DND-41 (cell line): ENCODE results near the gene FSIP2.

Source experiments
- ATAC-seq: fragments of 200-7000 bp; cut with Tn5 transposase; 3 replicates; pipeline ENCODE4 v1.9.1; 2021; ENCODE audit warnings: low read depth; ENCODE audit not compliant: insufficient read depth
- DNase-seq: peaks from one replicate; pipeline ENCODE4 v3.0.0-alpha.2; 2020
- H2AFZ ChIP-seq: 2 replicates; pipeline ENCODE4 v1.6.0; 2012; ENCODE audit warnings: low read depth, low read length
- H3K27ac ChIP-seq: 2 replicates; pipeline ENCODE4 v1.5.1; 2012; ENCODE audit warnings: low read length, inconsistent platforms
- H3K27me3 ChIP-seq: fragments of 200-600 bp; sonication (generic); 2 replicates; pipeline ENCODE4 v1.6.0; 2012; ENCODE audit warnings: low read length, mild to moderate bottlenecking, inconsistent platforms; ENCODE audit not compliant: insufficient read depth, poor library complexity
- H3K36me3 ChIP-seq: 2 replicates; pipeline ENCODE4 v1.5.1; 2012; ENCODE audit warnings: low read length, inconsistent platforms; ENCODE audit not compliant: insufficient read depth
- H3K4me1 ChIP-seq: 2 replicates; pipeline ENCODE4 v1.5.1; 2012; ENCODE audit warnings: mild to moderate bottlenecking, low read length; ENCODE audit not compliant: insufficient read depth
- H3K4me2 ChIP-seq: 2 replicates; pipeline ENCODE4 v1.6.0; 2012; ENCODE audit warnings: mild to moderate bottlenecking, moderate library complexity, low read length, inconsistent platforms; ENCODE audit not compliant: insufficient read depth
- H3K4me3 ChIP-seq, 2 experiments: fragments of 200-600 bp in 1 of 2; shearing (Covaris generic) in 1 of 2; 2 replicates each; pipeline ENCODE4 v1.5.1; 2012 to 2016; ENCODE audit warnings: inconsistent platforms in 2 of 2, low read length in 2 of 2, mild to moderate bottlenecking in 2 of 2, low read depth in 1 of 2, moderate library complexity in 1 of 2
- H3K79me2 ChIP-seq: 2 replicates; pipeline ENCODE4 v1.6.0; 2012; ENCODE audit warnings: low read length, inconsistent platforms; ENCODE audit not compliant: insufficient read depth
- H3K9ac ChIP-seq: 2 replicates; pipeline ENCODE4 v1.6.0; 2012; ENCODE audit warnings: low read depth, mild to moderate bottlenecking, inconsistent platforms, low read length, moderate library complexity
- H3K9me3 ChIP-seq: 2 replicates; pipeline ENCODE4 v1.5.1; 2012; ENCODE audit warnings: low read length, moderate library complexity, mild to moderate bottlenecking, inconsistent platforms; ENCODE audit not compliant: insufficient read depth, severe bottlenecking
- H4K20me1 ChIP-seq: 2 replicates; pipeline ENCODE4 v1.6.0; 2012; ENCODE audit warnings: low read length; ENCODE audit not compliant: insufficient read depth
- CTCF ChIP-seq: IDR thresholded peaks from 2 replicates; pipeline ENCODE4 v1.5.1; 2012; ENCODE audit warnings: borderline replicate concordance, low read length, moderate library complexity, mild to moderate bottlenecking; ENCODE audit not compliant: poor library complexity, severe bottlenecking; ENCODE audit errors: extremely low read depth
- EZH2 ChIP-seq: IDR thresholded peaks from 3 replicates; pipeline ENCODE4 v1.6.1; 2012; ENCODE audit warnings: borderline replicate concordance, low read depth, mild to moderate bottlenecking, moderate library complexity, low read length, inconsistent platforms; ENCODE audit not compliant: severe bottlenecking

Gene FSIP2

GRCh38 chr2:185787227-185788145, 48.9 kb downstream of the FSIP2 start:
- Histone ChIP-seq H3K9ac (no peak overlapping the region), H3K27ac (no peak overlapping the region), H3K79me2 (no peaks in the 10 kb centered on the region), H3K4me1 (no peaks in the 10 kb centered on the region), H3K4me2 (no peak overlapping the region), H3K27me3 (no peaks in the 10 kb centered on the region), H2AFZ (no peak overlapping the region), H3K9me3 (no peaks in the 10 kb centered on the region), H3K4me3 (no peak overlapping the region), H3K36me3 (no peaks in the 10 kb centered on the region), H4K20me1 (no peaks in the 10 kb centered on the region)
- DNase-seq (no peak), ATAC-seq (no peak)
- no peak for TF ChIP-seq CTCF
- no peak for TF ChIP-seq EZH2

GRCh38 chr2:185790361-185790760, 51.8 kb downstream of the FSIP2 start:
- Histone ChIP-seq H3K4me3 (no peak overlapping the region), H2AFZ (no peak overlapping the region), H3K36me3 (no peaks in the 10 kb centered on the region), H3K4me2 (no peak overlapping the region), H3K27ac (no peak overlapping the region), H3K9ac (no peak overlapping the region), H3K27me3 (no peaks in the 10 kb centered on the region), H4K20me1 (no peaks in the 10 kb centered on the region), H3K4me1 (no peaks in the 10 kb centered on the region), H3K9me3 (no peaks in the 10 kb centered on the region), H3K79me2 (no peaks in the 10 kb centered on the region)
- ATAC-seq, result no peak
- DNase-seq, result no peak
- TF ChIP-seq CTCF, result no peak
- TF ChIP-seq EZH2, result no peak

GRCh38 chr2:185793532-185794345, 55.1 kb downstream of the FSIP2 start:
- H3K9ac ChIP-seq, result no peak overlapping the region
- no peaks in the 10 kb centered on the region for H3K36me3 ChIP-seq
- H3K4me3 ChIP-seq, result no peak overlapping the region
- no peaks in the 10 kb centered on the region for H4K20me1 ChIP-seq
- no peaks in the 10 kb centered on the region for H3K9me3 ChIP-seq
- no peaks in the 10 kb centered on the region for H3K27me3 ChIP-seq
- TF ChIP-seq EZH2 (no peak), CTCF (no peak)
- no peak overlapping the region for H3K27ac ChIP-seq
- no peak for ATAC-seq
- H3K4me1 ChIP-seq, result no peaks in the 10 kb centered on the region
- no peak overlapping the region for H2AFZ ChIP-seq
- DNase-seq, result no peak
- H3K4me2 ChIP-seq, result no peak overlapping the region
- no peaks in the 10 kb centered on the region for H3K79me2 ChIP-seq
